DOHH2 (cell line): ENCODE results near the gene PPP2R2C.

Experiments used
- CTCF ChIP-seq: fragments of 200-600 bp; sonication (generic); IDR thresholded peaks from one replicate; pipeline ENCODE4 v1.5.1; 2014; ENCODE audit warnings: antibody characterized with exemption, mild to moderate bottlenecking, low read depth, low read length; ENCODE audit not compliant: poor library complexity, severe bottlenecking
- EZH2phosphoT487 ChIP-seq: fragments of 200-600 bp; sonication (generic); IDR thresholded peaks from 2 replicates; pipeline ENCODE4 v1.6.1; 2017; ENCODE audit warnings: borderline replicate concordance, mild to moderate bottlenecking, antibody characterized with exemption, low read length, moderate library complexity, mixed read lengths

- TF ChIP-seq CTCF (no peak), EZH2phosphoT487 (no peak)
Observed at GRCh38 chr4:6425911-6426310, 46.5 kb downstream of the PPP2R2C start.
